Measurements from ENCODE around the gene CCNJL. TPM values are rescaled to one million over a fixed set of nuclear protein-coding genes. Genes with fewer than 3 reads are reported as not detected.

Gene CCNJL
- total and polyA plus RNA-seq, 2 donors (not counting 1 experiment from before 2014, with no cell fraction given): 0.03 to 0.67 TPM

- Histone ChIP-seq H3K4me3 (ENCODE audit: control extremely low read depth in 1 of 5, extremely low read depth in 1 of 5, insufficient read depth in 1 of 5, low read depth in 2 of 5, low read length in 4 of 5) (no peak within 1 kb of the TSS), H3K36me3 (replicated peaks in 1 of 2; ENCODE audit: control extremely low read depth in 1 of 2, control insufficient read depth in 1 of 2, extremely low read depth in 1 of 2, insufficient read depth in 2 of 2, low read length in 1 of 2) (no peaks in the 10 kb centered on the region), H3K27ac (ENCODE audit: low read length in 2 of 2) (no peak within 1 kb of the TSS), H3K4me2 (replicated peaks; ENCODE audit: low read depth, low read length, poor library complexity, severe bottlenecking) (no peak within 1 kb of the TSS), H3K9me3 (ENCODE audit: control extremely low read depth in 1 of 3, control insufficient read depth in 2 of 3, insufficient read depth in 1 of 3, low read length in 2 of 3) (no peaks in the 10 kb centered on the region), H3K79me2 (ENCODE audit: control insufficient read depth, insufficient read depth, low read length) (no peaks in the 10 kb centered on the region), H3K4me1 (ENCODE audit: control insufficient read depth in 2 of 2, insufficient read depth in 2 of 2, low read length in 2 of 2) (no peaks in the 10 kb centered on the region), H3K9ac (ENCODE audit: low read length) (no peak within 1 kb of the TSS), H2AFZ (ENCODE audit: insufficient read depth, low read depth, low read length, poor library complexity, severe bottlenecking) (no peak within 1 kb of the TSS), H3K27me3 (replicated peaks in 1 of 4; ENCODE audit: control extremely low read depth in 1 of 4, control insufficient read depth in 3 of 4, insufficient read depth in 4 of 4, low read length in 3 of 4) (no peaks in the 10 kb centered on the region), H4K20me1 (ENCODE audit: control insufficient read depth, insufficient read depth, low read length, poor library complexity, severe bottlenecking) (no peaks in the 10 kb centered on the region)
- WGBS (ENCODE audit: insufficient coverage): 50% methylated on average over 2 of the region's 7 CpGs
- DNase-seq (no peak), ATAC-seq (ENCODE audit: low read depth) (no peak)
- Mint-ChIP-seq H3K4me3 (no peak within 1 kb of the TSS), H3K4me1 (peaks cover 3% of the 10 kb centered on the region), H3K27me3 (no peaks in the 10 kb centered on the region), H3K9me3 (ENCODE audit: insufficient read depth) (no peaks in the 10 kb centered on the region), H3K27ac (no peak within 1 kb of the TSS)
- intact Hi-C loops (cut with micrococcal nuclease): no loop called here
- TF ChIP-seq EZH2 (IDR thresholded peaks at IDR 0.05; ENCODE audit: borderline replicate concordance, insufficient read depth, low read depth, low read length, poor library complexity, severe bottlenecking): no peak
- TF ChIP-seq, protein P1, sequence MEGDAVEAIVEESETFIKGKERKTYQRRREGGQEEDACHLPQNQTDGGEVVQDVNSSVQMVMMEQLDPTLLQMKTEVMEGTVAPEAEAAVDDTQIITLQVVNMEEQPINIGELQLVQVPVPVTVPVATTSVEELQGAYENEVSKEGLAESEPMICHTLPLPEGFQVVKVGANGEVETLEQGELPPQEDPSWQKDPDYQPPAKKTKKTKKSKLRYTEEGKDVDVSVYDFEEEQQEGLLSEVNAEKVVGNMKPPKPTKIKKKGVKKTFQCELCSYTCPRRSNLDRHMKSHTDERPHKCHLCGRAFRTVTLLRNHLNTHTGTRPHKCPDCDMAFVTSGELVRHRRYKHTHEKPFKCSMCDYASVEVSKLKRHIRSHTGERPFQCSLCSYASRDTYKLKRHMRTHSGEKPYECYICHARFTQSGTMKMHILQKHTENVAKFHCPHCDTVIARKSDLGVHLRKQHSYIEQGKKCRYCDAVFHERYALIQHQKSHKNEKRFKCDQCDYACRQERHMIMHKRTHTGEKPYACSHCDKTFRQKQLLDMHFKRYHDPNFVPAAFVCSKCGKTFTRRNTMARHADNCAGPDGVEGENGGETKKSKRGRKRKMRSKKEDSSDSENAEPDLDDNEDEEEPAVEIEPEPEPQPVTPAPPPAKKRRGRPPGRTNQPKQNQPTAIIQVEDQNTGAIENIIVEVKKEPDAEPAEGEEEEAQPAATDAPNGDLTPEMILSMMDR (IDR thresholded peaks at IDR 0.05): no peak
- ChIA-PET CTCF (no interaction called here), POLR2A (no interaction called here)
Observed at GRCh38 chr5:160229190-160229742, 83.1 kb downstream of the CCNJL start, which contains the start of gene FABP6. Gene FABP6 (plus strand): TSS chr5:160229506. CDS start chr5:160229558, 52 bp downstream.

- H3K9me3 Mint-ChIP-seq (ENCODE audit: insufficient read depth): no peaks in the 10 kb centered on the region
- H3K4me3 ChIP-seq (ENCODE audit: control extremely low read depth in 1 of 5, extremely low read depth in 1 of 5, insufficient read depth in 1 of 5, low read depth in 2 of 5, low read length in 4 of 5): no peak overlapping the region
- TF ChIP-seq, protein P1 (IDR thresholded peaks at IDR 0.05): no peak
- no peak for TF ChIP-seq EZH2 (IDR thresholded peaks at IDR 0.05; ENCODE audit: borderline replicate concordance, insufficient read depth, low read depth, low read length, poor library complexity, severe bottlenecking)
- CTCF ChIA-PET: no interaction called here
- H3K9ac ChIP-seq (ENCODE audit: low read length): no peak overlapping the region
- WGBS (ENCODE audit: insufficient coverage): 50% methylated on average over 2 of the region's 2 CpGs
- POLR2A ChIA-PET: no interaction called here
- no peaks in the 10 kb centered on the region for H3K36me3 ChIP-seq (replicated peaks in 1 of 2; ENCODE audit: control extremely low read depth in 1 of 2, control insufficient read depth in 1 of 2, extremely low read depth in 1 of 2, insufficient read depth in 2 of 2, low read length in 1 of 2)
- ATAC-seq (ENCODE audit: low read depth) (no peak), DNase-seq (no peak)
- intact Hi-C loops (cut with micrococcal nuclease): no loop called here
- H3K9me3 ChIP-seq (ENCODE audit: control extremely low read depth in 1 of 3, control insufficient read depth in 2 of 3, insufficient read depth in 1 of 3, low read length in 2 of 3): no peaks in the 10 kb centered on the region
- H2AFZ ChIP-seq (ENCODE audit: insufficient read depth, low read depth, low read length, poor library complexity, severe bottlenecking): no peak overlapping the region
- H3K27ac ChIP-seq (ENCODE audit: low read length in 2 of 2): no peak overlapping the region
- H4K20me1 ChIP-seq (ENCODE audit: control insufficient read depth, insufficient read depth, low read length, poor library complexity, severe bottlenecking): no peaks in the 10 kb centered on the region
- H3K27me3 ChIP-seq (replicated peaks in 1 of 4; ENCODE audit: control extremely low read depth in 1 of 4, control insufficient read depth in 3 of 4, insufficient read depth in 4 of 4, low read length in 3 of 4): no peaks in the 10 kb centered on the region
- H3K79me2 ChIP-seq (ENCODE audit: control insufficient read depth, insufficient read depth, low read length): no peaks in the 10 kb centered on the region
- no peaks in the 10 kb centered on the region for H3K4me1 ChIP-seq (ENCODE audit: control insufficient read depth in 2 of 2, insufficient read depth in 2 of 2, low read length in 2 of 2)
- no peak overlapping the region for H3K4me3 Mint-ChIP-seq
- peaks cover 3% of the 10 kb centered on the region for H3K4me1 Mint-ChIP-seq
- H3K27ac Mint-ChIP-seq: no peak overlapping the region
- no peaks in the 10 kb centered on the region for H3K27me3 Mint-ChIP-seq
- no peak overlapping the region for H3K4me2 ChIP-seq (replicated peaks; ENCODE audit: low read depth, low read length, poor library complexity, severe bottlenecking)
Observed at GRCh38 chr5:160227012-160227411, 85.4 kb downstream of the CCNJL start.

All from B cell (primary cell).